ENCODE results near the gene RNF186. TPM values are rescaled to one million over a fixed set of nuclear protein-coding genes. Genes with fewer than 3 reads are reported as not detected.
A peak's percentile ranks its signal among the peaks of the same experiment; 100 is the strongest.

The RNF186 gene
- total RNA-seq, 1 donor from 2014 or later, result 1.3 TPM

DNA sequence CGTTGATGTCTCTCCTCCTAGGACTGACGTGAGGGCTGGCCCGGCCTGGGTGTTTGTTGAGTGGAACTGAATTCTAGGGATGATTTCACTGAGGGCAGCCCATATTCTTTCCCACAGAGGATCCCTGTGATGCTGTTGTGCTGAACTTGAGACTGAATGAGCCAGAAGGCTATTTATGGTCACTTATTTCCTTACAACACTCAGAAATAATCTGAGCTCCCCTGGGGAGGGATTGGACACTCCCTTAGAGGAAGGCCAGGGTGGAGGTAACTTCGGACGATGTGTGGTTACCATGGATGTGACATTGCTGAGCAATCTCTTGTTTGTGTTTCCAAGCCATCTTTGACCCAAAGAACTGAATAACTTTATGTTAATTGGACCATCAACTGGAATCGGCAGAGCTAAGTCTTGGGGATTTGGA is 10.2 kb downstream of the RNF186 start:
- peaks cover 28% of the 10 kb centered on the region for H3K4me1 Mint-ChIP-seq (ENCODE audit: unreplicated experiment)
- H3K27me3 Mint-ChIP-seq, result peaks cover 8% of the 10 kb centered on the region
- no peak for TF ChIP-seq CTCF (conservative IDR thresholded peaks at IDR 0.05)
- no peak for DNase-seq (ENCODE audit: extremely low spot score, unreplicated experiment)
- H3K27ac Mint-ChIP-seq, result no peak overlapping the region
- no peaks in the 10 kb centered on the region for H3K36me3 Mint-ChIP-seq
- peaks cover 5% of the 10 kb centered on the region for H3K9me3 Mint-ChIP-seq
- no peak overlapping the region for H3K4me3 Mint-ChIP-seq

DNA sequence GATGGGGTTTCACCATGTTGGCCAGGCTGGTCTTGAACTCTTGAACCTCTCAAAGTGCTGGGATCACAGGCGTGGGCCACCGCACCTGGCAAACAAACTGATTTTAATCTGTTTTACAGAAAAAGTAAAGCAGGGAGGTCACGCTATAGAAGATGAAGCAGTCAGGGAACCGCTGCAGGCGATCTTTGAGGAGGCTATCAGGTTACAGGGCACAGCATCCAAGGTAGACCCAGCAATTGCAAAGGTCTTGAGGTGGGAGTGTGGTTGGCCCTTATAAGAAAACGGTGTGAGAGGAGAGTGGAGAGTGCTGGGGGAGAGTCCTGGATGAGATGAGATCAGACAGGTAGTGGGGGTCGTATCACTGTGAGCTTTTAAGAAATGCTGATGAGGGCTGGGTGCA is 12.8 kb downstream of the RNF186 start:
- no peaks in the 10 kb centered on the region for H3K9me3 Mint-ChIP-seq
- no peaks in the 10 kb centered on the region for H3K36me3 Mint-ChIP-seq
- H3K4me1 Mint-ChIP-seq (ENCODE audit: unreplicated experiment), result peaks cover 26% of the 10 kb centered on the region
- peaks cover 12% of the 10 kb centered on the region for H3K27me3 Mint-ChIP-seq
- TF ChIP-seq CTCF (conservative IDR thresholded peaks at IDR 0.05), result no peak
- no peak overlapping the region for H3K4me3 Mint-ChIP-seq
- no peak overlapping the region for H3K27ac Mint-ChIP-seq
- DNase-seq (ENCODE audit: extremely low spot score, unreplicated experiment), result no peak

GRCh38 chr1:19800076-19800804 is 14.8 kb downstream of the RNF186 start:
- H3K9me3 Mint-ChIP-seq, result no peaks in the 10 kb centered on the region
- peaks cover 26% of the 10 kb centered on the region for H3K4me1 Mint-ChIP-seq (ENCODE audit: unreplicated experiment)
- peak overlapping the region; percentile 87 for H3K4me3 Mint-ChIP-seq
- TF ChIP-seq CTCF (conservative IDR thresholded peaks at IDR 0.05), result no peak
- peak overlapping the region; percentile 91 for H3K27ac Mint-ChIP-seq
- H3K36me3 Mint-ChIP-seq, result no peaks in the 10 kb centered on the region
- H3K27me3 Mint-ChIP-seq, result peaks cover 12% of the 10 kb centered on the region
- no peak for DNase-seq (ENCODE audit: extremely low spot score, unreplicated experiment)

DNA sequence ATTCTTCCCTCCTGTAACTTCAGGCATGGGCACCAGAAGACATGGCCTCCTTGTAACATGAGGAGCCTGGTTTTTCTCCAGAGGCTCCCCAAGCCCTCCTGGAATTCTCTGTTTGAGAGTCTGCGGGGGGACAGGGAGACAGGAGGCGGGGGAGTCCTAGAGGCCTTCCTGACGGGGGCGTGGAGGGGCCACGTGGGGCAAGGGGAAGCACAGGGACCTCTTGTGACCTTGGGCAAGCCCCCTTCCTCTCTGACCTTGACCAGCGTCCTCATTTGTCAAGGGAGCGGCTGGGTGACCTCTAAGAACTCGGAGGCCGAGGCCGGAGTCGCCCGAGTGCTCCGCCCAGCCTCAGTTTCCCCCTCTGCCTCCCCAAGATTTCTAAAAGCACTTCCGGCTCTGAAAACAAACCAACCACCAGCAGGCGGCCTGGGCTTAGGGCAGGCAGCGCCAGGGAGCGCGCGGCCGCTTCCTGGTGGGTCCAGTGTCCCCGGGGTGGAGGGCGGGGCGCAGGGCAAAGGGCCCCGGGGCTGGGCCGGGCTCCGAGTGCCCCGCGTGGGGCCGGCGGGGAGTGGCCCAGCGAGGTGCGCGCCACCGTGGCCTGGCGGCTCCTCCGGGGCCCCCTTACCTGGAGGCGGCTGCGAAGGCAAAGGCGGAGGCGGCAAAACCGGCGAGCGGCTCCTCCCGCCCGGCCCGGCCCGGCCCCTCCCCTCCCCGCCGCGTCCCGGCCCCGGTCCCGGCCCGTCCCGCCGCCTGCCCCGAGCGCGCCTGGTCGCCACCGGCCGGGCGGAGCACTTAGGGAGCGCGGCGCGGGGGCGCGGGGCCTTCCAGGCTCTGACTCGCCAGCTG is 15.6 kb downstream of the RNF186 start, which contains the start of gene TMCO4:
TMCO4 (minus strand) TSS at position 687 of the 846 bp plus-strand sequence. CDS start 19,158 bp downstream, outside the sequence.
- Mint-ChIP-seq H3K27ac (peak within 1 kb of the TSS; percentile 91), H3K9me3 (no peaks in the 10 kb centered on the region), H3K4me3 (peak within 1 kb of the TSS; percentile 87), H3K36me3 (no peaks in the 10 kb centered on the region), H3K27me3 (peaks cover 12% of the 10 kb centered on the region), H3K4me1 (ENCODE audit: unreplicated experiment) (peaks cover 26% of the 10 kb centered on the region)
- DNase-seq (ENCODE audit: extremely low spot score, unreplicated experiment), result no peak
- TF ChIP-seq CTCF (conservative IDR thresholded peaks at IDR 0.05), result peak; percentile 66

DNA sequence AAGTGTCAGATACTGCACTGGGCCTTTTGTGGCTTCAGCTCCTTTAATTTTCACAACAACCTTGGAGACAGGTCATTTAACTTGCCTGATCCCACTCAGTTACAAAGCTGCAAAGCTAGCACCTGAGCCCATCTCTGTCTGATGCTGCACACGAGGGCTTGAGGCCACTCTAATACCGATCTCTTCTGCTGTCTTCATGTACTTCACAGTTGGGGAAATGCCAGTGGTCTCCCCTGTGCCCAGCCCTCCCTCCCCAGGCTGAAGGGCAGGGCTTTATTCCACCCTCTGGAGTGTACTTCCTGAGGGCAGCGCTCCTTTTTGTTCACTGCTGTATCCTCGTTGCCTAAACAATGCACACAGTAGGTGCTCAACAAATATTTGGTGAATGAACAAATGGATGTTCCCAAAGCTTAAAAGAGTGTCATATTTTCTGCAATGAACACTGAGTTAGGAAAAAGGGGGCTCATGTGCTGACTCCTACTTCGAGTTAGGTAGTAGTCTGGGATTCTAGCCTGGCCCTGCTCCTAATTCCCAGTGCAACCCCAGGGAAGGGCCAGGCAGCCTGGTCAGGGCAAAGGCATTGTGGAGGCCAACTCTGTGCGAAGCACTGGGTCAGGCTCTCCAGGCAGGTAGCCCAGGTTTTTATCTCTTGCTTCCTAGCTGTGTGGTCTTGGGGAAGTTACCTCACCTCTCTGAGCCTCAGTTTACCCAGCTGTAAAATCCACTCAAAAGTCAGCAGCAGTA is 16.4 kb downstream of the RNF186 start:
- Mint-ChIP-seq H3K36me3 (no peaks in the 10 kb centered on the region), H3K27ac (peak overlapping the region; percentile 72), H3K27me3 (peaks cover 12% of the 10 kb centered on the region), H3K9me3 (no peaks in the 10 kb centered on the region), H3K4me1 (ENCODE audit: unreplicated experiment) (peaks cover 26% of the 10 kb centered on the region), H3K4me3 (peak overlapping the region; percentile 79)
- no peak for DNase-seq (ENCODE audit: extremely low spot score, unreplicated experiment)
- no peak for TF ChIP-seq CTCF (conservative IDR thresholded peaks at IDR 0.05)
